Fibroblast of the conjunctiva (primary cell): ENCODE data around the gene SLC7A1.

Experiments used
- DNase-seq: peaks from one replicate; pipeline ENCODE4 v3.0.0-alpha.2; 2010; ENCODE audit warnings: low read depth

The SLC7A1 gene

DNA sequence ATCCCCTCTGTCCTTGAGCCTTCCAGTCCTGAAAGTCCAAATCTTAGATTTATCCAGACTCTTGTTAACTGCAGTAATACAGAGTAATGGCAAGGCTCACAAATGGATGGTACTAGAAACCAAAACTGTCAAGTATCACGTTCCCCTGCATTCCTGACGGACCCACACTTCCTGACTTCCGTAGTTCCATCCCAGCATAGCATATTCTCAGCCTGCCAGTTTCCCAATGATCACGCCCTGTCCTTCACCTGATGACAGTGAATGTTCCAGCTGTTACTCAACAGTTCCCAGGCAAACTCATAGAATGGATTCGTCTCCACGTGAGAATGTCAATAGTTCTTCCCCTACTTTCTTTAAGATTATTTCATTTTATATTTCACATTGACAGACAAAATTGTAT is 33.6 kb downstream of the SLC7A1 start:
- DNase-seq = no peak

DNA sequence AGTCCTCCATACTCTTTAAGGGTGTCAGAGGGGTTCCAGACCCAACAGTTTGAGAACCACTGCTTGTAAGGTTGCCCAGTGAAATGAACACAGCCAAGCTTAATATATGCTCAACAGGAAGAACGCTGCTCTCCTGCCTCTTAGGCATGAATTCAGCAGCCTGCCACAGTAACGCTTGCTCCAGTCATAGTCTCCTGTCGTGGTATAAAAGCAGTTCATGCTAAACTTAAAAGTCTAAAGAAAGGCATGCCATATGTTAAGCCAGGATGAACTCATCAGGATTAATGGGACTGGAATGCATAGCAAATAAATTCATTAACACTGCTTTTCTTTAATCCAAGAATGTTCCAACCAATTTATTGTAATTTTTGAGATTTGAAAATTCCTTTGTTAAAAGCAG is 38.7 kb downstream of the SLC7A1 start:
- DNase-seq = no peak

DNA sequence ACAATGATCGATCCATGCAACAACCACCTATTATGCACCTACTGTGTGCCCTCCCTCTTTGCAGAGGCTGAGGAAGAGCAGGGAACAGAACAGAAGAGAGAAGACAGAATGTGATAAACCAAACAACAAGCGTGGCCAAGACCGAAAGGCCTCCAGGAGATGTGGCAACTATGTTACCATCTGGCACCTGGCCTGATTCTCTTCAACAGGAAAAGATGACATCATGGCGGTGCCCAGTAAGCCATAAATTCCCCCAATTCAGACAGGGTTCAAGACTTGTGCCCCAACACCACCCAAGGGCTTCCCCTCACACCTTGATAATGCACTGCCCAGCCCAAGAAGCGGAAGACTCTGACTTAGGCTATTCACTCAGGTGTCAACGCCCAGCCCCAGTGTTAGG is 44.3 kb downstream of the SLC7A1 start:
- DNase-seq = no peak

DNA sequence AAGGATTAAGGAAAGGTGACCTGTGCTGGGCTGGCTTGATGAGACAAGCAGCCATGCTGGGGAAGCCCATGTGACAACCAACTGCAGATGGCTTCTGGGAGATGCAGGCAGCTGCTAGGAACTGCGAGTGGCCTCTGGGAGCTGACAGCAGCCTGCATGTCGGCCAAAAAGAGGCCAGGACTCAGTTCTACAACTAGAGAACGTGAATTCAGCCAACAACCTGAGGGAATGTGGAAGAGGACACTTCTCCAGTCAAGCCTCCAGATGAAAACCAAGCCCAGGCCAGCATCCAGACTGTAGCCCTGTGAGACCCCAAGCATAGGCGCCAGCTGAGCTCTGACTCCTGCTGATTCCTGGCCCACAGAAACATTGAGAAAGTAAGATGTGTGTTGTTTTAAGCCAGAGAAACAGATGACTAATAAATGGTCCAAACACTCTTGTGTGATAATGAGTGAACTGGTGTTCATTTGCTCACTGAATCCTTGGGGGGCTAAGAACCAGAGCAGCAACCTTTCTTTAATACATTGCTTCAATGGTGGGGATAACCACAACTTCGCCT is 45.0 kb downstream of the SLC7A1 start:
- DNase-seq = no peak

DNA sequence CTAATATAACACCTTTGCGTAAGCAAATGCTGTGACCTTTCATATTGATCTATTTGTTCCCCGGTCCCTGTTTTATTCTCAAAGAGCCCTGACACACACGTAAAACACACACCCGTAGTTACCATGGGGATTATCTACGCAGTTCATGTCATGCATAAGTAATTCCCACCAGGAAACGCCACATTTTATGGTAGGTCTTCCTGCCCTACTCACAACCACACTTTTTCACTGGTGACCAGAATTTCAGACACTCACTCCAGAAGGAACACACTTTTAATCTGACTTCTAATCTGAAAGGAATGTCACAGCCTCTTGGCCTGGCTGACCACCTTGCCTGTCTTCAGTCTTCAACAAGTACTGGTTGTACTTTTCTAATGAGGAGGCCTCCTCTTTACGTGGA is 46.8 kb downstream of the SLC7A1 start:
- no peak for DNase-seq

DNA sequence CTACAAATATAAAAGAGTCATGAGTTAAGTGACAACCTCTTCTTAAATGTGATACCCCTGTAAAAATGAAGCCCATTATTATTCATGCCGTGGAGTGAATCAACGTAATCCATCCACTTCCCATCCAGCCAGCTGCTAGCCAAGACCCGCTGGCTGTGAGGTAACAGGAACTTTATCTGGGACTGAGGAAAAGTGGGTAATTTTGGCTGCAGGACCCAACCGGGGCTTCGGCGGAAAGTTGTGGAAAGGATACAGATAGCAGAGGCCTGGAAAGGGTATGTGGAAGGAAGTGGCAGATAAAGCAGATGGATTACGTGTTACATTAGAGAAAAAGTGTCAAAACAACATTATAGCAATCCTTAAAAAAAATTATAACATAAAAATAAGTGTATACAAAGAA is 48.3 kb downstream of the SLC7A1 start:
- no peak for DNase-seq

DNA sequence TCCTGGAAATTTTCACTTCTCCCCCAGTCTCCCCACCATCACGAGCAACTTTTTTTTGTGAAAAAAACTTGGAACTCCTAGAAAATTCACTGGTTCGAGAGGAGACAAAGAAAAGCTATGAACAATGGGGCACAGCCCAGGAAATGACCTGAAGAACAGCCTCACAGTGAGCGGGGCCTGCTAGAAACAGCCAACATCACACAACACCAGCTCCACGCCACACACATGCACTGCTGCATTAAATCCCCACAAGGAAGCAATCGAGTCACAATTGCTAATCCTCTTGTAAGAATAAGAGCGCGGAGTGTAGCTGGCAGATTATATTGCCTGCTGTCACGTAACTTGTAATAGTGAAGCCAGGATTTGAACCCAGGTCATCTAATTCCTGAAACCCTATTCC is 48.8 kb downstream of the SLC7A1 start:
- DNase-seq = no peak

DNA sequence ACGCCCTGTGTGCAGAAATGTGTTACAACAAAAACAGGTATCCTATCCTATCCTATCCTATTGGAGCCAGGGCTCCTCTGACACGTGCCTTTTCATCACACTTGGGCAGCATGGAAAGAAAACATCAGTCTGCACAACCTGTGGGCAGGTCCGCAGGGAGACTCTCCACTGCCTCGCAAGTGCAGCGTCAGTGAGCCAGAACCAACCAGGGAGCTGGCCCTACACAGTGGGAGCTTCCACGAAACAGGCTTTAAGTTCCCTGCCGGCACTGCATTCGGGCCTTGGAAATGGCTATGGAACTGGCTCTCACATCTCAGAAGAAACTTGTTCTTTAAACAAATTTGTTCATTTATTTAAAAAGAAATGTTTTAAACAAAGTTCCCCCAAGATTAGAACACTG is 49.5 kb downstream of the SLC7A1 start:
- no peak for DNase-seq

DNA sequence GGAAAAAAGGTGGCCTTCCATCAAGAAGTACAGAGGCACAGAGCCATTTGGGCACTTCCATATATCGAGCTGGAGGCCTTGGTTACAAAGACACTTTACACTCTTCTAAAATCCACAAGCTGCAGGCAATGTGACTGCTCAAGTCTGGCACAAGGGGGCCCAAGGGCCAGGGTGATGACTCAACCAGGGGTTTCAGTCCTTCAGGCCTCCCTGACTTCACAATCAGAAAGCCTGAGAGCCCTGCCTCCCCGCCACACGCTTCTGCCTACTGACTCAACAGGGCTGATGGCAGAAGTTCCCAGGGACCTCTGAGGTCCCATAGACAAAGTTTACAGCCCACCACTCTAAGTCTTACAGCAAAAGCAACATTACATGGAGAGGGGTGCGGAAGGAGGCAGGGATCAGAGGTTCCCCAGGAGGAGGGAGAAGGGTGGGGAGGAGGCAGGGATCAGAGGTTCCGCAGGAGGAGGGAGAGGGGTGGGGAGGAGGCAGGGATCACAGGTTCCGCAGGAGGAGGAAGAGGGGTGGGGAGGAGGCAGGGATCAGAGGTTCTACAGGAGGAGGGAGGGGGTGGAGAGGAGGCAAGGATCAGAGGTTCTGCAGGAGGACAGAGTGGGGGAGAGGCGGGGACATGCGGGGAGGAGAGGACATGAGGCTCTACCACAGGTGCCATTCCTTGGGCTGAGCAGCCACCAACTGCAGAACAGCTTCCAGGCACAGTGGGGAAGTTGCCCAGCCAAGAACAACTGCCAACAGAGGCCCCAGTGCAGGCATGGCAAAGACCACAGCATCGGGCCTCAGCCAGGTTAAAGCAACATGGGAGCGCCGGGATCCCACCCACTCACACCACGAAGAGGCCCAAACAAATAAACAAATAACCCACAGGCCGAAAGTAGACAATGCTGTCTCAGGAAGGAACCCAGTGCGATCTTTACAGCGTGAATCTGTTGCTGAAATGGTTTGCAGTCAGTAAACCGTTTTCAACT is 52.0 kb downstream of the SLC7A1 start:
- DNase-seq = no peak

DNA sequence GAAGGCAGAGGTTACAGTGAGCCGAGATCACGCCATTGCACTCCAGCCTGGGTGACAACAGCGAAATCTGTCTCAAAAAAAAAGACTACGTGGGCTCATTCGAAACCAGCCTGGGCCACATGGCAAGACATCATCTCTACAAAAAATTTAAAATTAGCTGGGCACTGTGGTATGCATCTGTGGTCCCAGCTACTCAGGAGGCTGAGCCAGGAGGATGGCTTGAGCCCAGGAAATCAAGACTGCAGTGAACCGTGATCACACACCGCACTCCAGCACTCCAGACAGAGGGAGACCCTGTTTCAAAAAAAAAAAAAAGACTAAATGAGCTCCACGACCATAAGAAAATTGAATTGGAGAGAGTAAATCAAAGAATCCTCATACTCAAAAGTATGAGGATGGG is 53.1 kb downstream of the SLC7A1 start:
- no peak for DNase-seq

DNA sequence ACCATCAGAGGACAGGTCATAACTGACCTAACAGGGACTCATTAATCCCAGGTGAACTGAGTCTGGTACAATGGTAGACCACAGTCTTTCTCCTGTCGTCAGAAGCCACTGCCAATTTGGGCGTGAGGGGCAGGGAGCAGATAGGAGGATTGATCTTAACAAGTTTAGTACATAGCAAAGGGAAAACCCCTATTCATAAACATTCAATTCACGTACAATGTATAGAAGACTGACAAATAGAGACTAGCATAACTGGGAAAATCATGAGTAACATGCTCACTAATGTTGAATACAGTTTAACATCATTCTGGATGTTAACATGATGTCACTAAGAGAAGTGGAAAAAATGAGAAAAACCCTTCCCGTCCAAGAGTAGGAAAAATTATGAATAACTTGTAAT is 54.1 kb downstream of the SLC7A1 start:
- DNase-seq = no peak

DNA sequence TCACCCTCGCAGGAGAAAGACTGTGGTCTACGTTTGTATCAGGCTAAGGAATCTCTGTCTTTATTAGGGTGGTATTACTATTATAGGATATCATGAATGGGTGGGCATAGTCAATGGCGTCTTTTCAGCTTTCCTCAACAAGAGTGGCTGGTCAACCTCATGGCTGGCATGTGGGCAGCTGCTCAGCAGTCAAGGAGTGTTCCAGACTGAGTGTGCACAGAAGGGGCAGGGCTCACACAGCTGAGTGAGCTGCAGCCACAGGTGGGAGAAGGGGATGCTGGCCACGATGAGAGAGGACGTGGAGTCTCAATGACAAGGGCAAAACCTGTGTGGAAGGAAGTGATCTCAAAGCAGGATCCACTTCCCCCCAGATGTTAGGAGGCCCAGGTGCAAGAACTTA is 54.7 kb downstream of the SLC7A1 start:
- DNase-seq = no peak

DNA sequence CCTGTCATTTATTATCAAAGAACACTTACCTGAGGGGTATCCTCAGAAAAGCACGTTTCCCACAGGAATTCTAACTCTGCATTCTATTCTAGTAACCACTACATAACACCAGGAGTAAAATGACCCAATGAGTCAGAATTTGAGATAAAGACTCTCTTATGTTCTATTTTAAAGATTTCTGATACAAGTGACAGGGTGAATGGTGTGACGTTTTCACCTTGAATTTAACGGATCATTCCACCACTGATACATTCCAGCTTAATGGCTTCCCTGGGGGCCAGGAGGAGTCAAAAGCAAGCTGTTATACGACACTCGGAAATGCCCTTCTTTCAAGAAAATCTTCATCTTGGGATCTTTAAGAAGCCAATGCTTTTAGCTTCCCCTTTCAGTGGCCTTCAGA is 55.2 kb downstream of the SLC7A1 start:
- DNase-seq = no peak

DNA sequence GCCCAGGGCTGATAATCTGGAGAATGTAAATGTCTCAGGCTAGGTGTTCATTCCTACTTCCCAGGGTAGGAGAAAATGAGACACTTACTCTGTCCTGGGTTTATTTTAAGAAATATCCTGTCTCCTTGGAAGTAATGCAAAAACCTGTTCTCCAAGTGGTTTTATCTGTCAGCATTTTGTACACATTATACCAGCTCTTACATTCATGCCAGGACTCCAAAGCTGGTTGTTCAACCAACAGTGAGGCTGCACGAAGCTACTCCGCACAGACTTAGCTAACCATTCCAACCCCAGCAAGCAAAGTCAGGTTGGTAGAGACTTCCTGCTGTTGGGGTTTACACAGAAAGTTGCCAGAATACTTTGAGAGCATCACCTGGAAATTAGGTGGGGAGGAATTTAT is 55.6 kb downstream of the SLC7A1 start:
- DNase-seq = no peak

DNA sequence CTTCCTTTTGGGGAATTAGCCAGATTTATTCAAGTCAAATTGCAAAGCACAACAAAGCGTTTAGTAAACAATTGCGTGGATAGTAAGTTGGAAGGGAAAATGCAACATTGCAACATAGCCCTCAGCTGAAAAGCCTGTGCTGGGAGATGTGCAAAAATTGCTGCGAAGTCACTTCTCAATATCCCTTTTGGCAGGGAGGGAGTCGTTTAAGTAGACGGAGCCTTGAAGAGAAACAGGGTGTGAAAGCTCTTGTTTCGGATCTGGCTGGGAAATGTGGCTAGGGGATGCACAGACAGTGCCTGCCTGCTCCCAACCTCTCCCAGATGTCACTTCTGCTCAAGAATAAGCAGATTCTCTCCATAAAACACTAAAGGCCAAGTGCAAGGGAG is 56.8 kb downstream of the SLC7A1 start:
- no peak for DNase-seq

DNA sequence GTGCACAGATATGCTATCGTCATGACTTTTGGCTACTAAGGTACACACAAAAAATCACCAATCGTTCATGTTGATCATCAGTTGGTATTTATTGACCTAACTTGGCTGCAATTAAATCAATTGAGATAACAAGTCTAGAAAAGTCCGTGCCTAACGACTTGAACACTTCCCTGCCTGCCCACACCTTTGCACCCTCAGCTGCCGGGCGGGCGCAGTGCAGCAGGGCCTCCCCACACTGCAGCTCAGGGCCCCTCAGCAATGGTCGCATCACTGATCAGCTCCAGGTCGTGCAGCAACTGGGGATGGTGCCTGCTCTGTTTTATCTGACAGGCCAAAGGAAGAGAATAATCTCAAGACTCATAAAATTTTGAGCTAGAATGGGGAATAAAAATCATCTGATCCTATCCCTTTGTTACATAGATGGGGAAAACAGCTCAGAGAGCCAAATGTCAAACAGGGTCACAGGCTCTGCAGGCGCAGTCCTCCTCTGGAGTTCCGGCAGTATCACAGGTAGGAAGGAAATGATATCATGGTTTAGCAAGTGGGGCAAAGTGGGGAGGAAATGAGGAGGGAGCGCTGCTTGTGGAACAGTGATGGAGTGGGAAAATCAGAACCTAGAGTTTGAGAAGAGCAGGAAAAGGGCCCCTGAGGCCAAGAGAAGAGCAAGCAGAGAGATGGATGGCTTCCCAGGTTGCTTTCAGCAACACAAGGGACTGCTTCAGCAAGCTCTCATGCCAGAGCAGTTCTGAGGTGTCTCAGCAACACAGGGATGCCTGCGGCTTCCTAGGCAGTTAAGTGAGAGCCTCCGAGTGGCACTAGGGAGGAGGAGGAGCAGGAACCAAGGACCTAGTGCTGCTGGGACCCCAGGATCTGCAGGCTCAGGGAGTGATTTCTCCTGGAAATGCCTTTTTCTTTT is 57.5 kb downstream of the SLC7A1 start:
- no peak for DNase-seq

DNA sequence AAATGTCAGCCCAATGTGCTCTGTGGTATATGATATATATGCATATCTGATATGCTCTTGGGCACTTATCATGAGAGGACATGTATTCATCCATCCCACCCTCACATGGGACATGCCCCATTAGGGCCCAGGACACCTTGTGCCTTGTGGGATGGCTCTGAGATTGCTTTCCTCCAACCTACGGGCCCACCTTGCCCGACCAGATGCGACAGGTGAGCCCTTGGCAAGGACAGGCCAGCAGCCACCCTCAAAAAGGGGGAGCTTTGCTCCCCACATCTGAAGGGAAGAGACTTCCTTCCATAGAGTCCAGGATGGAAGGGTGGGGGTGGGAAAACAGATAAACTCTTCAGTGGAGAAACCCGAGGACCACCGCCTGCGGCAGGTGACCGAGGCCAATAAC is 58.6 kb downstream of the SLC7A1 start:
- no peak for DNase-seq

DNA sequence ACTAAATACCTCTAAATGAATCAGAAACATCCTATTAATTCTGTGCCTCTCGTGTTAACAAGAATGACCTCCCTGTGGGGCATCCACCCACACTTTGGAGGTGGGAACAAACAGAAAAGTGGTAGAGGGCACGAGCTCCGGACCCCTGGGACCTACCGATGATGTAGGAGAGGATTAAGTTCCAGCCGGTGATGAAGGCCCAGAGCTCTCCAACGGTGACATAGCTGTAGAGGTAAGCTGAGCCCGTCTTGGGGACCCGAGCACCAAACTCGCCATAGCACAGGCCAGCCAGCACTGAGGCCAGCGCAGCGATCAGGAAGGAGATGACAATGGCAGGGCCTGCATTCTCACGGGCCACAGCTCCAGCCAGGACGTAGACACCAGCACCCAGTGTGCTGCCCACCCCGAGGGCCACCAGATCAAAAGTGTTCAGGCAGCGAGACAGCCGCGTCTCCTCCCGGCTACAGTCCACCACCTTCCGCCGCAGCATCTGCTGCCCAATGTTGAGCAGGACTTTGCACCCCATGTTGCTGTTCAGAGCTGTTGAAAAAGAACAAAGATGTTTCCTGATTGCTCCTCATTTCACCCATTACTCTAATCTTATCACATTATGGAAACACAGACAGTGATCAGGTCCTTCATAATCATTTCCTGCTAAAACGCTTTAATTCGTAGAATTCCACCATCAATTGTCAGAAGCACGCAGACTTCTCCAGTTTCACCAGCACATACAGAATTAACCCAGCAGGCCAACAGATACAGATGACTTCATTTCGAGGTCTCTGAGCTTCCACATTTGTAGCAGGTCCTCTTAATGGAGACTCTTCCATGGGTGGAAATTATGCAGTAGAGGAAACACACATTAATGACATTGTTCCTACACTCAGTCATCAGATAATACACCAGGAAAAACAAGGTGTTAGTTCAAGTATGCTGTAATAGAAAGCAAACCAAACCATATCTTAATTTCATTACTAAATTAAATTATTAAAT is 59.5 kb downstream of the SLC7A1 start:
- DNase-seq = no peak

DNA sequence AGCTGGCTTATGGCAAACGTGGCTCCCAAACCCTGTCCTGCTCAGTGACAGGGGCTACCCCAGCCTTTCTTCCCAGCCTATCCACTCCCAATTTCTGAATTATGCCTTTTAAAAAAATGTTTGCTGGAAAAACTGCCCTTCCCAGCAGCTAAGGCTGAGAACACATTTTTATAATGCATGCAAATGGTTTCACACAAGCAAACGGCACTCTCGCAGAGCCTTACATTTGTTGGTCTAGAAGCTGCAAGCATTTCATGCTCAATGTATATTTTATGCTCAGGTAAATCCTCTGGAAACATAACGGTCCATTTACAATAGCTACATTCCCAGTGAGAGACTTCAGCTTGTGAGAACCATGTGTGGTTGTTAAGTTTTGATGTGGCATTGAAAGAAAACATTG is 61.4 kb downstream of the SLC7A1 start:
- DNase-seq = no peak

DNA sequence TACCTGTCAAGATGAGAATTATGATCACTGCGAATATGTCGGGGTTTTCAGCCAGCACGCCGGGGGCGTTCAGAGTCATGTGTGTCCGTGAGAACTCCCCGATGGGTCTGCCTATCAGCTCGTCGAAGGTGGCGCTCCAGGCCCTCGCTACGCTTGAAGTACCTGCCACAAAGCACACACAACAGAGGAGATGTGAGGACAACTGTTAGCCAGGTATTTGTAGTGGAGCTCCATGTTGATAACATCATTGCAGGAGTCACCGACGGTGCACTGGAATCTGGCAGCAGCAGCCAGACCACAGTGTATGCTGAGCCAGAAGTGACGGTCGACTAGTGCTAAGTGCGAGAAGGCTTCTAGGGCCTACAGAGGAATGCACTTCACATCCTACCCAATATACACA is 62.7 kb downstream of the SLC7A1 start:
- DNase-seq = no peak

DNA sequence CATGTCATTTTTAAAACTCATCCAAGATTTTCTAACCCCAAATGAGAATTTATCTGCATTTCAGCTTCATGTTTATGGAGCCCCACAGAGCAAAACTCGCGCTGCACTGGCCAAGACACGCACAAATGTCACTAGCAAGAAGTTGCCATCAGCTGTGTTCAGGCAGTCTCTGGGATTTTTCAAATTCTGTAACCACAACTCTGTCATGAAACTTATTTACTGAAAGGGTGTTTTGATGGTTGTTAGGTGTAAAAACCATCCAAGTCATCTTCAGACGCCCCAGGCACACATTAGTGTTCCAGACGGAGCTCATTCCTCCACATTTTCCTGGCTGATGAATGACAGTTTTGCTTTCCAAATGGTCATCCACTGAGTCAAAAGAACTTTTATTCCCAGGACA is 63.4 kb downstream of the SLC7A1 start:
- DNase-seq = no peak

DNA sequence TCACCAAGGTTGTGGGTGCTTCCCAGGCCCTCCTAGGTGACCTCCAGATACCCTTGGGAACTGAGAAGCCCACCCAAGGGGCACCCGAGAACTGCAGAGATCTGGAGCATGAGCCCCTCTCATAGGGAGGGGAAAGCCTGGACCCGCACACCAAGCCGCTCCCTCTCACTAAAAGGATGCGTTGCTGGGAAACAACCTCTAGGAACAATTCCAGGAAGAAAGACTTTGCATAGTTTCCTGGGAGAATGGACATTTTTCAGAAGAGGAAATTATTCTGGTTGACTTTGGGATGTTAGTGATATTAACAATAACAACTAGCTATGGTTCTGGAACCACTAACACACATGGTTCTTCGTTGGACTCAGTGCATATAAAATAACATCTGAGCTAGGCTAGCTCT is 64.6 kb downstream of the SLC7A1 start:
- DNase-seq = no peak
